ENCODE results near the gene IGBP1. TPM values are rescaled to one million over a fixed set of nuclear protein-coding genes. Genes with fewer than 3 reads are reported as not detected.

IGBP1 gene
- total RNA-seq, 4 donors from 2014 or later = 68.7 to 109 (median 75.1) TPM

GRCh38 chrX:70169281-70169680, 36.0 kb downstream of the IGBP1 start:
- in situ Hi-C loops (cut with MboI; ENCODE audit: low sequenced_read_pairs in 4 of 4) = no loop called here

GRCh38 chrX:70171624-70172023, 38.4 kb downstream of the IGBP1 start:
- DNase-seq = no peak
- in situ Hi-C loops (cut with MboI; ENCODE audit: low sequenced_read_pairs in 4 of 4) = no loop called here
- no peak overlapping the region for H3K27ac ChIP-seq
- no peaks in the 10 kb centered on the region for H3K9me3 ChIP-seq
- no peaks in the 10 kb centered on the region for H3K4me1 ChIP-seq
- no peaks in the 10 kb centered on the region for H3K27me3 ChIP-seq
- H3K36me3 ChIP-seq = no peaks in the 10 kb centered on the region
- H3K4me3 ChIP-seq = no peak overlapping the region
- intact Hi-C loops (cut with DNase I; ENCODE audit: low total_unique reads) = no loop called here
- no peak for TF ChIP-seq CTCF (IDR thresholded peaks at IDR 0.05 in 4 of 5, conservative IDR thresholded peaks at IDR 0.05 in 1 of 5)
- TF ChIP-seq POLR2A (IDR thresholded peaks at IDR 0.05) = no peak
- no peak for ATAC-seq

More at GRCh38 chrX:70169281-70169680, 36.0 kb downstream of the IGBP1 start:
- Histone ChIP-seq H3K36me3 (peaks cover 0 to 6% of the 10 kb centered on the region in 2 donors), H3K9me3 (no peaks in the 10 kb centered on the region), H3K27ac (no peak overlapping the region), H3K27me3 (no peaks in the 10 kb centered on the region), H3K4me3 (no peak overlapping the region), H3K4me1 (no peaks in the 10 kb centered on the region)
- intact Hi-C loops (cut with DNase I; ENCODE audit: low total_unique reads) = no loop called here
- TF ChIP-seq CTCF (IDR thresholded peaks at IDR 0.05 in 4 of 5, conservative IDR thresholded peaks at IDR 0.05 in 1 of 5) (no peak), POLR2A (IDR thresholded peaks at IDR 0.05) (no peak)
- no peak for ATAC-seq
- DNase-seq = no peak

- ATAC-seq (no peak), DNase-seq (no peak)
- H3K9me3 ChIP-seq = no peaks in the 10 kb centered on the region
- no peaks in the 10 kb centered on the region for H3K27me3 ChIP-seq
- H3K27ac ChIP-seq = no peak overlapping the region
- intact Hi-C loops (cut with DNase I; ENCODE audit: low total_unique reads) = no loop called here
- no peaks in the 10 kb centered on the region for H3K4me1 ChIP-seq
- in situ Hi-C loops (cut with MboI; ENCODE audit: low sequenced_read_pairs in 4 of 4) = no loop called here
- no peak overlapping the region for H3K4me3 ChIP-seq
- no peak for TF ChIP-seq CTCF (IDR thresholded peaks at IDR 0.05 in 4 of 5, conservative IDR thresholded peaks at IDR 0.05 in 1 of 5)
- TF ChIP-seq POLR2A (IDR thresholded peaks at IDR 0.05) = no peak
- no peaks in the 10 kb centered on the region for H3K36me3 ChIP-seq
These were observed 39.0 kb downstream of the IGBP1 start for GRCh38 chrX:70172221-70172620.

- Histone ChIP-seq H3K9me3 (no peaks in the 10 kb centered on the region), H3K27me3 (no peaks in the 10 kb centered on the region), H3K36me3 (no peaks in the 10 kb centered on the region), H3K4me1 (no peaks in the 10 kb centered on the region), H3K4me3 (no peak overlapping the region), H3K27ac (no peak overlapping the region)
- DNase-seq (no peak), ATAC-seq (no peak)
- no peak for TF ChIP-seq CTCF (IDR thresholded peaks at IDR 0.05 in 4 of 5, conservative IDR thresholded peaks at IDR 0.05 in 1 of 5)
- no peak for TF ChIP-seq POLR2A (IDR thresholded peaks at IDR 0.05)
- intact Hi-C loops (cut with DNase I; ENCODE audit: low total_unique reads) (no loop called here), in situ Hi-C loops (cut with MboI; ENCODE audit: low sequenced_read_pairs in 4 of 4) (no loop called here)
These were observed 39.7 kb downstream of the IGBP1 start for GRCh38 chrX:70172964-70173363.

GRCh38 chrX:70174754-70175153, 41.5 kb downstream of the IGBP1 start:
- Histone ChIP-seq H3K27ac (no peak overlapping the region), H3K4me1 (no peaks in the 10 kb centered on the region), H3K4me3 (no peak overlapping the region), H3K9me3 (no peaks in the 10 kb centered on the region), H3K27me3 (no peaks in the 10 kb centered on the region), H3K36me3 (no peaks in the 10 kb centered on the region)
- in situ Hi-C loops (cut with MboI; ENCODE audit: low sequenced_read_pairs in 4 of 4) (no loop called here), intact Hi-C loops (cut with DNase I; ENCODE audit: low total_unique reads) (no loop called here)
- TF ChIP-seq POLR2A (IDR thresholded peaks at IDR 0.05) (no peak), CTCF (IDR thresholded peaks at IDR 0.05 in 4 of 5, conservative IDR thresholded peaks at IDR 0.05 in 1 of 5) (no peak)
- DNase-seq (no peak), ATAC-seq (no peak)

Data from gastrocnemius medialis (tissue), 4 donors.